Sigmoid colon (tissue), 3 donors: ENCODE measurements around the gene PNPLA2.

Experiments used
- POLR2A ChIP-seq, 2 donors: fragments of 450-650 bp; IDR thresholded peaks; one replicate each; pipeline ENCODE4 v1.6.1; 2016; ENCODE audit warnings: antibody characterized with exemption in 2 of 2, mild to moderate bottlenecking in 2 of 2, moderate library complexity in 2 of 2
- TF ChIP-seq, protein P1 (sequence below), 4 experiments: fragments of 450-650 bp in 3 of 4; fragments of 200-600 bp in 1 of 4; IDR thresholded peaks; one replicate each; pipeline ENCODE4 v1.5.1; 2016 to 2019; ENCODE audit warnings: antibody characterized with exemption in 4 of 4, mild to moderate bottlenecking in 3 of 4, moderate library complexity in 2 of 4

DNA sequence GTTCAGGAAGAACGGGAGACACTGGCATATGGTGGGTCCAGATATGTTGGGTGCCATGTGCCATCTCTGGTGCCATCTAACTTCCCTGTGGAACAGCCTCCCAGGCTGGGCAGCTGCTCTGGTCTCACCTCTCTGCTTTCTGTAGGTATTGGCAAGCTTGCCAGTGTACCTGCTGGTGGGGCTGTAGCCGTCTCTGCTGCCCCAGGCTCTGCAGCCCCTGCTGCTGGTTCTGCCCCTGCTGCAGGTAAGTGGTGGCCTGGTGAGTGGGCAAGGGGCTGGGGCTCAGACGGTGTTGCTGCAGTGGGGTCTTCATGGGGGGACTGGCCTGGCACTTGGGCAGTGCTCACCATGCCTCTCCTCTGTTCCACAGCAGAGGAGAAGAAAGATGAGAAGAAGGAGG, 6.3 kb upstream of the PNPLA2 start:
- TF ChIP-seq, protein P1, sequence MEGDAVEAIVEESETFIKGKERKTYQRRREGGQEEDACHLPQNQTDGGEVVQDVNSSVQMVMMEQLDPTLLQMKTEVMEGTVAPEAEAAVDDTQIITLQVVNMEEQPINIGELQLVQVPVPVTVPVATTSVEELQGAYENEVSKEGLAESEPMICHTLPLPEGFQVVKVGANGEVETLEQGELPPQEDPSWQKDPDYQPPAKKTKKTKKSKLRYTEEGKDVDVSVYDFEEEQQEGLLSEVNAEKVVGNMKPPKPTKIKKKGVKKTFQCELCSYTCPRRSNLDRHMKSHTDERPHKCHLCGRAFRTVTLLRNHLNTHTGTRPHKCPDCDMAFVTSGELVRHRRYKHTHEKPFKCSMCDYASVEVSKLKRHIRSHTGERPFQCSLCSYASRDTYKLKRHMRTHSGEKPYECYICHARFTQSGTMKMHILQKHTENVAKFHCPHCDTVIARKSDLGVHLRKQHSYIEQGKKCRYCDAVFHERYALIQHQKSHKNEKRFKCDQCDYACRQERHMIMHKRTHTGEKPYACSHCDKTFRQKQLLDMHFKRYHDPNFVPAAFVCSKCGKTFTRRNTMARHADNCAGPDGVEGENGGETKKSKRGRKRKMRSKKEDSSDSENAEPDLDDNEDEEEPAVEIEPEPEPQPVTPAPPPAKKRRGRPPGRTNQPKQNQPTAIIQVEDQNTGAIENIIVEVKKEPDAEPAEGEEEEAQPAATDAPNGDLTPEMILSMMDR (IDR thresholded peaks at IDR 0.05) = no peak
- no peak for TF ChIP-seq POLR2A (IDR thresholded peaks at IDR 0.05)
